GM19324 (cell line): ENCODE measurements around the gene KIAA0513.

Source experiments
- ATAC-seq: cut with Tn5 transposase; IDR thresholded peaks from one replicate; pipeline ENCODE4 v1.9.1; 2021; ENCODE audit warnings: mild to moderate bottlenecking, moderate library complexity; ENCODE audit not compliant: unreplicated experiment, low FRiP score

KIAA0513 gene, protein sequence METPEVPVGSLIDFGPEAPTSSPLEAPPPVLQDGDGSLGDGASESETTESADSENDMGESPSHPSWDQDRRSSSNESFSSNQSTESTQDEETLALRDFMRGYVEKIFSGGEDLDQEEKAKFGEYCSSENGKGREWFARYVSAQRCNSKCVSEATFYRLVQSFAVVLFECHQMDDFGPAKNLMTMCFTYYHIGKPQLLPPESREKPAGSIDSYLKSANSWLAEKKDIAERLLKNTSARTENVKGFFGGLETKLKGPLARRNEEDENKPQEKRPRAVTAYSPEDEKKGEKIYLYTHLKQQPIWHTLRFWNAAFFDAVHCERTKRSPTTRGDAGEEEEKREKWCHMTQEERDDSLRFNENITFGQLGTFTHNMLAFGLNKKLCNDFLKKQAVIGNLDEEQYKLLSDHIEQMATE

DNA sequence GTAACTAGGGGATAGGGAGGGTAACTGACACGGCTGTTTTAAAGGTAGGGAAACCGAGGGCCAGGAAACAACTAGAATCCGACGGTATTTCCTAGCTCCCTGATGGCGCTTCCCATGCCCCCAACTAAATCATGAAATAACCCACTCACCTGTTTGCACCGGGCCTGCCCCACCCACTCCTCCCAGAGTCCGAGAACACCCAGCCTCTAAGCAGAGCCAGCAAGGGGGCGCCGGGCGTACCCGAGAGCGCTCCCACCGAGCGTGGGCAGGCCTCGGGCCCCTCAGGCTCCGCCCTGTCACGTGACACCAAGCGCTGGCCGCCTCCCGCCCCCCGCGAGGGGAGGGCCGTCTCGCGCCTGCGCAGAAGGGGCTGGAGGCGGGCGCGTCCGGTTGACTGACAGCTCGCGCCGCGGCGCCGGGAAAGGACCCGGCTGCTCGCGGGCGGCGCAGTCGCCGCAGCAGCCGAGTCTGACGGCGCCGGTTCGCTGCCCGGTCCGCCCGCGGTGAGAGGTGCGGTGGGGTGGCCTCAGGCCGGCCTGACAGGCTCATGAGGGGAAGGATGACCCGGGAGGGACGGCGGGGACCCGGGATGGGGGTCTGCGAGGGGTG is at the start of gene KIAA0513:
TSS of gene KIAA0513 (plus strand) at position 447 of the 609 bp plus-strand sequence. CDS start 39,277 bp downstream, outside the sequence.
- peak; percentile 91 for ATAC-seq

DNA sequence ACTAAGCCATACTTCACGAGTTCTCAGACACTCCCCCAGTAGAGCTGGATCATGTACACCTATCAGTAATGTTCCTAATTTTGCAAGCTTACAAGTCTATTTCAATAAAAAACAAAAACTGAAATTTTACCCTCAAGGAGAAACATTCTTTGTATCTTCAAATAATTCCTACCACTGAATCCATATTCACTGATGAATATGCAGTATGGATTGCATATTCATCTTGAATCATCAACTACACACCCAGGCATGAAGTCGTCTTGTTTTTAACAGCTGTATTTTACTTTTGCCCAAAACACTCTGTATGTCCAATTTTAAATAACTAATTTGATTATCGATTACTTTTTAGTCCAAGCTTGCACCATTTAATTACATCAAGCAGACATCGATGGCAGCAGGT is 48.1 kb upstream of the KIAA0513 start:
- no peak for ATAC-seq

DNA sequence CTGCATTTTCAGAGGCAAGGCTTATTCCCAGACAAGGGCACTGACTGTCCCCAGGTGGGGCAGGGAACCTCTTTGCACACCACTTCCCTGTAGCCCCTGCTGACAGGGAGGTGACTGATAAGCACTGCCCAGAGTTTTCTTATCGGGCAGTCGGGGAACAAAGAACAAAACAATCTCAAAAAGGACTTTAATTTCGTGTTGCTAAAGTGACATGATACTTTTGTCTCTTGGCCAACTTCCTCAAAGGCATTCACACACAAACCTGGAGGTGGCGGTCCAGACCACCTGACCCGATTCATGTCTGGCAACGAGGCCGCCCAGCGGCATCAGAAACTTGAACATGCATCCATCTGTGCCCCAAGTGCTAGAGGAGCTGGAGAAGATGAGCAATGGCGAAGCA is 45.2 kb upstream of the KIAA0513 start:
- ATAC-seq = no peak

DNA sequence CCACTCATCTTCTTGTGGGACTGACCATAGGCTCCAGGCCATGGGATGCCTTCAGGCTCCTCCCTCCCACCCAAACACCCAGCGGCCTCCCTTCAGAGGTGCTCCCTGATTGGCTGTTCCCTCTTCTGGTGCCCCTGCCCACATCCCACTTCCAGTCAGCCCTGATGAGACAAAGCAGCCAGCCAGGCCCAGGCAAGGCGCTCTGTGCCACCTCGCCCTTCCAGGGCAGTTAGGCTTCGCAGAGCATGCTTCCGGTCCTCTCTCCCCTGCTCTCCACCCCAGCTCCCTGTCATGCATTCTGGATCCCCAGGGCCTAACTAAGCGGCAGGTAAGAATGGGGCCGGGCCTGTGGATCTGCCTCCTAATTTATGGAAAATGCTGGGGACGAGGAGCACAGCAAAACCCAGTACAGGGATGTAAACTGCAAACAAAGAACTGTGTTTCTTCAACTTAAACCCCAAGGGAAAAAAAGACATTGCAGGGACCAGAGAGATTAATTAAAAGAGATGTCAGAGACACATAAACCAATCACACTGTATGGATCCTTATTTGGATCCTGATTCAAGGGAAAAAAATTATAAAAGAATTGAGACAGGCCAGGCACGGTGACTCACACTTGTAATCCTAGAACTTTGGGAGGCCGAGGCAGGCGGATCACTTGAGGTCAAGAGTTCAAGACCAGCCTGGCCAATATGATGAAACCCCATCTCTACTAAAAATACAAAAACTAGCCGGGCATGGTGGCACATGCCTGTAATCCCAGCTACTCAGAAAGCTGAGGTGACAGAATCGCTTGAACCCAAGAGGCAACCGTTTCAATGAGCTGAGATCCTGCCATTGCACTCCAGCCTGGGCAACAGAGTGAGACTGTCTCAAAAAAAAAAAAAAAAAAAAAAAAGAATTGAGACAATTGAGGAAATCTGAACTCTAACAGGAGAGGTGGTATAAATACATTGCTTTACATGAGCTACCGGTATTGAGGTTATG is 42.2 kb upstream of the KIAA0513 start:
- no peak for ATAC-seq

DNA sequence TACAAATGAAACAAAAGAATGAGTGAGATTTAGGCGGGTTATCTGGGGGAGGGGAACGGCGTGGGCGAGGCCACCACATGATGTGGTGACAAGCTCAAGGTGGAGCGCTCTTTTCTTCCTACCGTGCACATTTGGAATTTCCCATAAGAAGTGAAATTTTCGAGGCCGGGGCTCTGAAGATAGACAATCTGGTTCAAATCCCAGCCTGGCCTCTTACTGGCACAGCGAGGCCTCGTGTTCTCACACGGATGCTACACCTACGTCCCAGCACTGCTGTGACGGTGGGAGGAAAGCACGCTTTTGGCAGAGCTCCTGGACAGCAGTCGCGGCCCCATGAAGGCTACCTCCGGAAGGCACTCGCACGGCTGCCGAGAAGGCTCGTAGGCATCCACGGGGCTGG is 41.5 kb upstream of the KIAA0513 start:
- ATAC-seq = no peak

DNA sequence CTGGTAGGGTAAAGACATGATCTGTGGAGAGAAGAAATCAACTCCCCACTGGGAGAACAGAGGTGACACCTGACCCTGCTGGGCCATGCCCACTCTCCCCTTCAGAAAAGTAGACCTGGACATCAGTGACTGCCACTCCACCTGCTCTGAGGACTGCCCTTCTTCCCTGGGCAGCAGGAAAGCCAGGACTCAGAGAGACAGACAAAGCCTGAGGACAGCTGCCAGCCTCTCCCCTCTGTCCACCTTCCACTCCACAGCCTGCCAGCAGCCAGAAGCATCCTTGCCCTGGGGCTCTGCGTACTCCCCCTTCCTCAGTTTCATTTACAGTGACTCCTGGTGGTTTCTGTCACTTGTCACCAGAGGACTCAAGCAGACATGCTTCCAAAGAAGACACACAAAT is 40.7 kb upstream of the KIAA0513 start:
- no peak for ATAC-seq

DNA sequence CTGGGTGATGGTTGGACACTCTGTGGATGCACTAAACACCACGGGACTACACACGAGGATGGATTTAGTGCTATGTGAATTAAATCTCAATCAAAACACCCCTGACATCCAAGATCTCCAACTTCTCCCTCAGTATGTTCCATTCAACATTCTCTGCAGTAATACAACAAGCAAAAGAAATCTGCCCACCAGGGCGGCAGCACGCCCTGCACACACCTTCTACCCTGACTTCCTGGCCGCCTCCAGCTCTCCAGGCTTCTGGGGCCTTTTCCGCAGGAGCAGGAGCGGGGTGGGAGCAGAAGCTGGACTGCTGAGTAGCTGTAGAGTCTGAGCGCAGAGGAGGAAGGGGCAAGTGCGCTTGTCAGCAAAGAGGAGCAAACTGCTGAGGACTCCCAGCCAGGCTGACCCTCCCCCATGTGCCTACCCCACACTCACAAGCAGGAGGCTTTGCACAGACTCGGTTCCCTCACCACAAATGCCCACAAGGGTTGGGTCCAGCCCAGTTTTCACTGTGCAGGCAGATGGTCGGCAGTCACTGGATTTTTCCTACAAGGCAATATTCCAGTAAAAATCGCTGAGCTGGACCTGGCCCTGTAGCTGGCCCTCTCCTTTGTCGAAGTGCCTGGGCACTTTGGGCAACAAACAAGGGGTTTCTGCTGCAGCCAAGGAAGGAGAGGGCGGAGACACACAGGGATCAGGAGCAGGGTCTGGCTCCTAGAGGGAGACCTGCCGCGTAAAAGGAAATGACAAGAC is 39.1 kb upstream of the KIAA0513 start:
- ATAC-seq = no peak

DNA sequence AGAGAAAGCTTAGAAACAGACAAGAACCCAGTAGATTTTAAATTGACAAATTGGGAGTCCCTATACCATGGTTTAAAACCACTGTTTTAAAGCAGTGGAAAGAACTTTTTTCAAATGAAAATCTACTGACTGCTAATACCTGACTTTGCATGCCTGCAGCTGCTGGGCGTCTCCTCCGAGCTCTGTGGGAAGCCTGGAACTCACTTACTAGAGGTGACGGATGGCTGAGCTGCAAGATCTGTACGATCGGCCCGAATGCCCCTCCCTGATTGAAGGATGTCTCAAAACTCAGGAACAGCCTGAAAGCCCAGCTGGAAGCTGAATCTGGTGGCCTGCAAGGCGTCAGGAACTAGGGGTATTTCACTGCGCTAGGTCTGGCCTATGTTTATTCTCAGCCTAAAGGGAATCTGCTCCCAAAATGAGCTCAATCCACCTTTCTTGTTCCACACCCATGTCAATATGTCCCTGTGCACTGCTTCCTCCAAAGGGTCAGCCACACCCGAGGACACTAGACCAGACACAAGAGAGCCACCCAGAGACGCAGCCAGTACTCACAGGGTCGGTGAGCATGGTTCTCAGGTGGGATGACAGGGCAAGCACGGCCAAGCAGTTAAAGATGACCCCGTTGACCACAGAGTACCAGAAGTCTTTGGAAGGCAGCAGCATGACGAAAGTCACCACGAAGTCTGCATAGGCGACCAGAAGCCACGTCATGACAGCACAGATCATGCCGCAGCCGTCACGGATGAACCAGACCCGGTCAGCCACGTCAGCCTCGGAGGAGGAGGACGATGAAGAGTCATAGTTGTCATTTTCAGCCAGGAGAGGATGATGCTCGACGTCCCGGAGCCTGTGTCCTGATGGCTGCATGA is 37.6 kb upstream of the KIAA0513 start:
- no peak for ATAC-seq

DNA sequence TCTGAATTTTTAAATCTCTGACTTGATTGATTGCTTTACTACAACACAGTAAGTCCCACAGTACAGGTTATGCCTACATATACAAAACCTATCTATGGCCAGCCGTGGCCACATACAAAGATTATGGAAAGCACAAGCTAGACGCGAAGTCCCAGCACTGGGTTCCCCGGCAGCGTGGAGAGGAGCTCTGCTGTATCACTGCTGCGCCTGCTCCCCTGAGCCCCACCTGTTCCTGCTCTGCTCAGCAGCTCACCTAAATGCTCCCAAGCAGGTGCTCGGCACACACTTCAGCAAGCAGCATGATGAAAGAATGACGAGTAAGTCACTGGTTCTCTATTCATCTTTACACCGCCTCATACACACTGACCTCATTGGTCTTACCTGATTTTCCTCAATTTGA is 36.8 kb upstream of the KIAA0513 start:
- ATAC-seq = no peak

DNA sequence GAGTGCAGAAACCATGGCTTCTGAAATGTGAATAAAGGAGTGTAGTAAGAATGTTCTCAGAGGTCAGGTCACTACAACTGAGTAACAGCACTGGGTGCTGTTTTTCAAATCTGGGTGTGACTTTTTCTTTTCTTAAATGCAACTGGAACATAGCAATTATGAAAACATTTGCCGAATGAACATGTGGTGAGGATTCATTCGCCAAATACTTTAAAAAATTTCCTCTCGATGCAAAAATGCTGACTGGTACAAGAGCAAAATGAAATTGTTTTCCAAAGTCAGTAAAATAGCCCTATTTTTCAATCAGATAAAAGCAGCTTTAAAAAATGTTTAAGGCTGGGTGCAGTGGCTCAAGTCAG is 34.9 kb upstream of the KIAA0513 start:
- no peak for ATAC-seq

DNA sequence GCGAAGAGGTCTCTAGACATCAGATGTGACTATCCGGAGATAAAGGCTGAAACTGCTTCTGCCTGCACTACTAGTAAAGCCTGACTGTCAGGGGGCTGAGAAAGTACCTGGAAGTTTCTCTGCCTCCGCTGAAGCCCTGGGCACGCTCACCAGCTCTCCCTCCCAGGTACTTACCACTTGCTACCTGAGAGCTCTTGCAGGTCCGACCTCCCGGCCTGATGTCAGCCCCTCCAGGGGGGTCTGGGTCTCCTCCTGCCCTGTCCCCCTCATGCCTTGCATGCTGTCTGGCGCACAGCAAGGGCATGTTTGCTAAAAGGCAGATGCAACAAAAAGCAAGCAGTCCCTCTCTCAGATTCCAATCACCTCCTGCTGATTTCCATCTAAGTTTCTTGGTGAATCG is 33.7 kb upstream of the KIAA0513 start:
- no peak for ATAC-seq

DNA sequence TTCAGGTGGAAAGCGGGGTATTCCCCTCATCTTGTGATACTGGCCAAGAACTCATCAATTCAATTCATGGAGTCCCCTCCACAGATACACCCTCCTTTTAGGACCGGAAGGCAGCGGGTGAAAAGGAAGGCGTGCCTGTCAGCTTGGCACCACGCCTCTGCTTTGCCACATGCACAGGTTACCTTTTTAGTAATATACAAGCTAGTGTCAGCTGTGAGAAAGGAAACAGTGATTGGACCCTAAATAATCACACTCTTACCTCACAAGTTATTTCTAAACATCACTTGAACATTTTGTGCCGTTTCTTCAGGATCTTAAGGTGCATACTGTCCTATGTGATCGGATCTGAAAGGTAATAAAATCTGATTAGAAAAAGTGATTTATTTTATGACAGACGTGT is 31.9 kb upstream of the KIAA0513 start:
- ATAC-seq = no peak

DNA sequence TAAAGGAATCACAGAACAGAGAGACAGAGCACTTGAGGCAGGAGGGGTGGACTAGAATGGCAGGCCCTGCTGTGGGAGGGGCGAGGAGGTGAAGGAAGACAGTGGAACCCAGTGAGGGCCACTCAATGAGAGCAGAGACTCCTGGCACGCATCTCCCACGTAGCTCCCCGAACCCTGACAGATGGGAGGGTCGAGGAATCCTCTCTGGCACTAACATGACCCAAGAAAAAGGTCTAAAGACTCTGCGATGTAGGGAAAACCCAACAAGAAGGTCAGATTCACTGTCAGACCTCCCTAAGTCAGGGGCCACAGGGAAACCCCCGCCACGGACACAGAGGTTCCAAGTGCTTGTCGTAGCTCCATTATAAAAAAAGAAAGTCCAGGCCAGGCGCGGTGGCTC is 31.2 kb upstream of the KIAA0513 start:
- ATAC-seq = no peak

DNA sequence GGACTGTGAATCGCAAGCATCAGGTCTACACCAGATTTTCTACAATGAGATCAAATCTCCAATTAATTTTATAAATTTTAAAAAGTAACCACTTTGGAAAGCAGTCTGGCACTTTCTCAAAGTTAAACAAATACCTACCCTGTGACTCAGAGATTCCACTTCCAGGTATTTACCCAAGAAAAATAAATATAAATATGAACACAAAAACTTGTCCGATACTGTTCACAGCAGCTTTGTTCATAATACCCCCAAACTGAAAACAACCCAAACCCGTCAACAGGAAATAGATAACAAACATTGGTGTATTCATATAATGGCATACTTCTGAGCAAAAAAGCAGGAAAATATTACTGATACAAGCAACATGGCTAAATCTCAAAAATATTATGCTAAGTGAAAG is 28.4 kb upstream of the KIAA0513 start:
- no peak for ATAC-seq

DNA sequence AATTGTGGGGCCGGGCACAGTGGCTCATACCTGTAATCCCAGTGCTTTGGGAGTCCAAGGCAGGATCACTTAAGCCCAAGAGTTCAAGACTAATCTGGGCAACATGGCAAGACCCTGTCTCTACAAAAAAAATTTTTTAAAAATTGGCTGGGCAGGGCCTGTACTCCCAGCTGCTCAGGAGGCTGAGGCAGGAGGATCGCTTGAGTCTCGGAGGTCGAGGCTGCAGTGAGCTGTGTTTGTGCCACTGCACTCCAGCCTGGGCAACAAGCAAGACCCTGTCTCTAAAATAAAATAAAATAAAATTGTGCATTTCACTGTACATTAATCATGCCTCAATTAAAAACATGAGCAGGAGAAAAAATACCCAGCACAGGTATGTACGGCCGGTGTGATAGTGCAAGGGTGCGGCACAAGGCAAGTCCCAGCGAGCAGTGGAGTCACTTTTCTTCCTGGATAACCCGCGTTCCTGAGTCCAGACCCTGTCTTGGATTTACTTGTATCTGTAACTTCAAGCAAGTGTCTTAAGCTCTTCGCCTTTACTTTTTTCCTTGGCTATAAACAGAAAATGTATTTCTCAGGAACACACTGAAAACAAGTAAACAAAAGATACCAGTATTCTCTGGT is 27.6 kb upstream of the KIAA0513 start:
- ATAC-seq = no peak

DNA sequence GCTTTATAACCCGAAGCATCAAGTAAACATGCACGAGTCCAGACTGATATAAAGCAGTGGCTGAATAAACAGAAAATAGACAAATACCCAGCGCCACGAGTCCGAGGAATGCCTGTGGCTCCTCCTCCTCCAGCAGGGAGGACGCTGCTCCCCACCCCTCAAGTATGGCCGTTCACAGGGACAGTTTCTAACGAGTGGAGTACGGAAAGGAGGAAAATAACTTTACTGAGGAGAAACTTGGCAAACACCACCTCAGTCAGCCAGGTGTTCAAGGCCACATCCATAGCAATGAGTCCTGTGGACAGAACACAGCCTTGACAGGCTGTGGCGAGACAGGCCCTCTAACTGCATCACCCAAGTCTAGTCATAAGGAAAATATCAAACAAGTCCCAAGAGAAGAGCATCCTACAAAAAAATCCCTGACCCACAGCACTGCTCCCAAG is 25.5 kb upstream of the KIAA0513 start:
- no peak for ATAC-seq

DNA sequence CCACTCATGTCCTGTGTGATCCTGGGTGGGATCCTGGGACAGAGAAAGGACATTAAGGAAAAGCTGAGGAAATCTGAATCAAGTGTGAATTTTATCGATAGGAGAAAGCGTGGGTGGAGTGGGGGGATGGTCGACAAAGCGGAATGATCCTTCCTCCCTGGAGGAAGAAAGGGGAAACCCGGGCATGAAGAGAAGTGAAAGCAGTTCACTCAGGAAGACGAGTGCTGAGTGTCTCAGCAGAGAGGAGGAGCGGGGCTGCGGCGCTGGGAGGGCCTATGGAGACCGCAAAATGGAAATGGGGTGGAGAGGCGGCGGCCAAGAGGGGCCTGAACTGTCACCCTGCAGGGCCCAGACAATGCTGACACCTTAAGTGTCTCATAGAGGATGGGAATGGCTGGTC is 25.0 kb upstream of the KIAA0513 start:
- no peak for ATAC-seq

DNA sequence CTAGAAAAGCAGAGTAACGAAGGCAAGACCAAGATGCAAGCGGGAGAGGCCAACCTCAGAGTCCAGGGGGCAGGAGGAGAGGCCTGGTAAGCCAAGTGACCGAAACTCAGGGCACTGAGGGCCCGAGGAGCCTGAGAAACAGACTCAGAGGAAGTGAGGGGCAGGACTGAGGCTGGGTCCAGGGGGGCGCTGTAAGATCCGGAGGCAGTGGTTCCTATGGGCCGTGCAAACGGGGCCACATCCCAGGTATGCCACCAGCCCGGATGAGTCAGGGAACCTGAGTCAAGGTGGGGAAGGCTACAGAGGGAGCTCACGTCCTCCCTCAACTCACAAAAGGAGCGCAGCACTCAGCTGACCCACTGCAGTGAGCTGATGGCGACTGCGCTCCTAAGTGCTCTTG is 24.5 kb upstream of the KIAA0513 start:
- ATAC-seq = no peak
